ENCODE results near the gene KRTAP10-1. TPM values are rescaled to one million over a fixed set of nuclear protein-coding genes. Genes with fewer than 3 reads are reported as not detected.

The KRTAP10-1 gene
- polyA plus RNA-seq, 2 of the 4 experiments (the other 2 are of a cell fraction), result not detected

GRCh38 chr21:44576025-44576420, 36.0 kb upstream of the KRTAP10-1 start:
- WGBS (ENCODE audit: missing lambda C conversion rate), result 61% methylated on average over 6 of the region's 10 CpGs
- no peak for DNase-seq (ENCODE audit: low read depth in 1 of 2, low spot score in 1 of 2)

DNA sequence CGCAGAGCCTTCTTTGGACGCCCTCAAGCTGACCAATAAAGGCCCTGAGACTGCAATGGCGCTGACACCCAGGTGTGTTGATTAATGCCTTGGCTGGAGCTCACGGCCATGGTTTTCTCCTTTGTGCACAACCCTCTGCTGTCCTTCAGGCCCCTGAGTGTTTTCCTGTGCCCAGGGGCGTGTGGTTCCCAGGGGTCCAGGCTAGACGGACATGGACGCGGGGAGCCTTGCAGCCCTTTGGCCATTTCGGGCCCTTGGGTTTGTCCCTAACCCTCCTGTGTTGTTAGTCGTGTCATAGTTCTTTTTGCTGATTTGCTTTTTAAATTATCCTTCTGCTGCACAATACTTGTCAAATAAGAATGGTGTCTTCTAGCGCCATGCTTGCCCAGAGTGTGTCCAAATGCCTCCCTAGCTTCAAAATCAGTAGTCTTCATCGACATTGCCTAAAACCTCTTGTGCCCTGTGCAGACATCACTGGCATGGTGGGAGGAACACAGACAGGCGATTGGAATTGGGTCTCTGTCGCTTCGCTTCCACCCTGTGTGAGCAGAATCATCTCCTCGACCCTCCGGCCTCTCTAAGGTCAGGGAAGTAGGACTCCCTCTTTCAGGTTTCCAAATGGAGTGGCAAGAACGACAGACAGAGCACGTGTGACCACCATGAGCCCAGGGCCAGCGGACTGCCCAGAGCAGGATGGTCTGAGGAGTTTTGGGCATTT, 35.5 kb upstream of the KRTAP10-1 start:
- 74% methylated on average over 20 of the region's 20 CpGs for WGBS (ENCODE audit: missing lambda C conversion rate)
- ChIA-PET CTCF (interaction anchor here (1.0 kb wide), 1 partner anchor 218 kb away, joined by 4 read pairs; no protein-coding TSS in a partner anchor), POLR2A (no interaction called here)
- FAIRE-seq, result no peak
- Histone ChIP-seq H3K9me3 (peaks cover 15% of the 10 kb centered on the region), H3K4me1 (no peaks in the 10 kb centered on the region), H3K27ac (no peak overlapping the region), H3K4me2 (no peak overlapping the region), H3K4me3 (no peak overlapping the region)
- TF ChIP-seq CTCF (IDR thresholded peaks at IDR 0.05), result no peak
- no peak for TF ChIP-seq CBX8 (IDR thresholded peaks at IDR 0.05)
- DNase-seq (ENCODE audit: low read depth in 1 of 2, low spot score in 1 of 2), result no peak
- no peak for ATAC-seq

More at GRCh38 chr21:44576025-44576420, 36.0 kb upstream of the KRTAP10-1 start:
- no peak overlapping the region for H3K27ac ChIP-seq
- FAIRE-seq (no peak), ATAC-seq (no peak)
- H3K4me1 ChIP-seq, result no peaks in the 10 kb centered on the region
- H3K4me2 ChIP-seq, result no peak overlapping the region
- TF ChIP-seq CEBPB (IDR thresholded peaks at IDR 0.05) (no peak), BHLHE40 (IDR thresholded peaks at IDR 0.05; ENCODE audit: low read depth, low read length) (no peak), CHD2 (IDR thresholded peaks at IDR 0.05; ENCODE audit: low read length, partially characterized antibody) (no peak), MAZ (IDR thresholded peaks at IDR 0.05; ENCODE audit: borderline replicate concordance, low read depth, low read length) (no peak), RFX5 (IDR thresholded peaks at IDR 0.05) (no peak), SMC3 (IDR thresholded peaks at IDR 0.05) (no peak), ZNF302 (CRISPR knock-in tag; IDR thresholded peaks at IDR 0.05) (no peak), MAX (IDR thresholded peaks at IDR 0.05) (no peak)
- TF ChIP-seq, protein P1, sequence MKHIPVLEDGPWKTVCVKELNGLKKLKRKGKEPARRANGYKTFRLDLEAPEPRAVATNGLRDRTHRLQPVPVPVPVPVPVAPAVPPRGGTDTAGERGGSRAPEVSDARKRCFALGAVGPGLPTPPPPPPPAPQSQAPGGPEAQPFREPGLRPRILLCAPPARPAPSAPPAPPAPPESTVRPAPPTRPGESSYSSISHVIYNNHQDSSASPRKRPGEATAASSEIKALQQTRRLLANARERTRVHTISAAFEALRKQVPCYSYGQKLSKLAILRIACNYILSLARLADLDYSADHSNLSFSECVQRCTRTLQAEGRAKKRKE (CRISPR knock-in tag; IDR thresholded peaks at IDR 0.05; ENCODE audit: low read depth), result no peak
- no peak overlapping the region for H3K4me3 ChIP-seq
- H3K9me3 ChIP-seq, result peaks cover 18% of the 10 kb centered on the region
- ChIA-PET CTCF (no interaction called here), POLR2A (no interaction called here)

DNA sequence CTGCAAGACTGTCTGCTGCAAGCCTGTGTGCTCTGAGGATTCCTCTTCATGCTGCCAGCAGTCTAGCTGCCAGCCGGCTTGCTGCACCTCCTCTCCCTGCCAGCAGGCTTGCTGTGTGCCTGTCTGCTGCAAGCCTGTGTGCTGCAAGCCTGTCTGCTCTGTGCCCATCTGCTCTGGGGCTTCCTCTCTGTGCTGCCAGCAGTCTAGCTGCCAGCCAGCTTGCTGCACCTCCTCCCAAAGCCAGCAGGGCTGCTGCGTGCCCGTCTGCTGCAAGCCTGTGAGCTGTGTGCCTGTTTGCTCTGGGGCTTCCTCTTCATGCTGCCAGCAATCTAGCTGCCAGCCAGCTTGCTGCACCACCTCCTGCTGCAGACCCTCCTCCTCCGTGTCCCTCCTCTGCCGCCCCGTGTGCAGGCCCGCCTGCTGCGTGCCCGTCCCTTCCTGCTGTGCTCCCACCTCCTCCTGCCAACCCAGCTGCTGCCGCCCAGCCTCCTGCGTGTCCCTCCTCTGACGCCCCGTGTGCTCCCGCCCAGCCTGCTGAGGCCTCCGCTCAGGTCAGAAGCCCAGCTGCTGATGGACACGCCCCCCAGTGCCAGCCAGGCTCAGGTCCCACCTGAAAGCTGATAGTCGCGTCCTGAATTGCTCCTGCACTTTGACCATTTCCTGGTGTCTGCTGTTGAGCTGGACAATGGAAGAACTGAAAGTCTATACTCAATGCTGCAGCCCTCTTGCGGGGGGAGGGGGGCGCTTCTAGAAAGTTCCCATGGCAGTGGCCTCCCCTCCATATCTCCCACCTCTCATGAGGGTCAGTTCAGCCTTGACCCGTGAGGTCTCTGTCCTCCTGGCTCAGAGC, 34.7 kb upstream of the KRTAP10-1 start:
- DNase-seq (ENCODE audit: low read depth in 1 of 2, low spot score in 1 of 2), result no peak
- Histone ChIP-seq H3K4me2 (no peak overlapping the region; the same call in 2 of the 3 replicates), H3K4me1 (no peaks in the 10 kb centered on the region), H3K4me3 (no peak overlapping the region), H3K9me3 (peaks cover 15% of the 10 kb centered on the region), H3K27ac (no peak overlapping the region)
- FAIRE-seq, result no peak
- POLR2A ChIA-PET, result no interaction called here
- 31% methylated on average over 13 of the region's 21 CpGs for WGBS (ENCODE audit: missing lambda C conversion rate)
- peak; percentile 35 to 47; a peak in 3 of 6 replicates for ATAC-seq
- CTCF ChIA-PET, result interaction anchor here (0.9 to 1.0 kb wide), 2 partner anchors 24 to 219 kb away, joined by 4 read pairs; no protein-coding TSS in a partner anchor
- TF ChIP-seq BHLHE40 (IDR thresholded peaks at IDR 0.05; ENCODE audit: low read depth, low read length) (no peak), ZC3H11A (IDR thresholded peaks at IDR 0.05) (no peak), POLR2AphosphoS2 (conservative IDR thresholded peaks at IDR 0.05; ENCODE audit: low read length) (no peak), HEYL (CRISPR knock-in tag; IDR thresholded peaks at IDR 0.05) (no peak), TFCP2L1 (CRISPR knock-in tag; IDR thresholded peaks at IDR 0.05) (no peak), CHD2 (IDR thresholded peaks at IDR 0.05; ENCODE audit: low read length, partially characterized antibody) (no peak), MAZ (IDR thresholded peaks at IDR 0.05; ENCODE audit: borderline replicate concordance, low read depth, low read length) (no peak), ZFP36 (IDR thresholded peaks at IDR 0.05; ENCODE audit: borderline replicate concordance, partially characterized antibody) (no peak), HOXB13 (CRISPR knock-in tag; IDR thresholded peaks at IDR 0.05; ENCODE audit: low read depth) (no peak), CTCF (IDR thresholded peaks at IDR 0.05) (no peak), ZNF302 (CRISPR knock-in tag; IDR thresholded peaks at IDR 0.05) (no peak), HDAC2 (IDR thresholded peaks at IDR 0.05) (no peak)
- TF ChIP-seq, protein P2, sequence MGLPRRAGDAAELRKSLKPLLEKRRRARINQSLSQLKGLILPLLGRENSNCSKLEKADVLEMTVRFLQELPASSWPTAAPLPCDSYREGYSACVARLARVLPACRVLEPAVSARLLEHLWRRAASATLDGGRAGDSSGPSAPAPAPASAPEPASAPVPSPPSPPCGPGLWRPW (IDR thresholded peaks at IDR 0.05), result no peak
- TF ChIP-seq, protein P3, sequence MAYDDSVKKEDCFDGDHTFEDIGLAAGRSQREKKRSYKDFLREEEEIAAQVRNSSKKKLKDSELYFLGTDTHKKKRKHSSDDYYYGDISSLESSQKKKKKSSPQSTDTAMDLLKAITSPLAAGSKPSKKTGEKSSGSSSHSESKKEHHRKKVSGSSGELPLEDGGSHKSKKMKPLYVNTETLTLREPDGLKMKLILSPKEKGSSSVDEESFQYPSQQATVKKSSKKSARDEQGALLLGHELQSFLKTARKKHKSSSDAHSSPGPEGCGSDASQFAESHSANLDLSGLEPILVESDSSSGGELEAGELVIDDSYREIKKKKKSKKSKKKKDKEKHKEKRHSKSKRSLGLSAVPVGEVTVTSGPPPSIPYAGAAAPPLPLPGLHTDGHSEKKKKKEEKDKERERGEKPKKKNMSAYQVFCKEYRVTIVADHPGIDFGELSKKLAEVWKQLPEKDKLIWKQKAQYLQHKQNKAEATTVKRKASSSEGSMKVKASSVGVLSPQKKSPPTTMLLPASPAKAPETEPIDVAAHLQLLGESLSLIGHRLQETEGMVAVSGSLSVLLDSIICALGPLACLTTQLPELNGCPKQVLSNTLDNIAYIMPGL (CRISPR knock-in tag; IDR thresholded peaks at IDR 0.05; ENCODE audit: borderline replicate concordance), result no peak
- TF ChIP-seq, protein P1 (CRISPR knock-in tag; IDR thresholded peaks at IDR 0.05; ENCODE audit: low read depth), result no peak

All from A549 (cell line).